Measurements from ENCODE around the gene NDFIP1. TPM values are rescaled to one million over a fixed set of nuclear protein-coding genes. Genes with fewer than 3 reads are reported as not detected.

The NDFIP1 gene
- total RNA-seq, 6 experiments from 2014 or later, result 57.7 to 69.9 (median 63.0) TPM

- H3K9me3 Mint-ChIP-seq, result no peaks in the 10 kb centered on the region
- no peaks in the 10 kb centered on the region for H3K36me3 Mint-ChIP-seq (ENCODE audit: low read depth)
- no peaks in the 10 kb centered on the region for H3K27me3 Mint-ChIP-seq (ENCODE audit: insufficient read depth)
- no peak overlapping the region for H3K27ac Mint-ChIP-seq
- no peak for TF ChIP-seq CTCF (IDR thresholded peaks at IDR 0.05)
- no peak for DNase-seq
- no peak overlapping the region for H3K4me3 Mint-ChIP-seq
- peaks cover 14% of the 10 kb centered on the region for H3K4me1 Mint-ChIP-seq (ENCODE audit: low read depth)
Measured at GRCh38 chr5:142095035-142095434, 13.5 kb upstream of the NDFIP1 start.

GRCh38 chr5:142095651-142096330 is 12.8 kb upstream of the NDFIP1 start:
- TF ChIP-seq CTCF (IDR thresholded peaks at IDR 0.05), result no peak
- H3K4me3 Mint-ChIP-seq, result no peak overlapping the region
- peaks cover 14% of the 10 kb centered on the region for H3K4me1 Mint-ChIP-seq (ENCODE audit: low read depth)
- H3K36me3 Mint-ChIP-seq (ENCODE audit: low read depth), result no peaks in the 10 kb centered on the region
- DNase-seq, result no peak
- no peaks in the 10 kb centered on the region for H3K27me3 Mint-ChIP-seq (ENCODE audit: insufficient read depth)
- no peak overlapping the region for H3K27ac Mint-ChIP-seq
- H3K9me3 Mint-ChIP-seq, result no peaks in the 10 kb centered on the region

- H3K4me1 Mint-ChIP-seq (ENCODE audit: low read depth), result peaks cover 14% of the 10 kb centered on the region
- H3K4me3 Mint-ChIP-seq, result no peak overlapping the region
- H3K9me3 Mint-ChIP-seq, result no peaks in the 10 kb centered on the region
- H3K36me3 Mint-ChIP-seq (ENCODE audit: low read depth), result no peaks in the 10 kb centered on the region
- no peak overlapping the region for H3K27ac Mint-ChIP-seq
- no peak for TF ChIP-seq CTCF (IDR thresholded peaks at IDR 0.05)
- DNase-seq, result no peak
- peaks cover 2% of the 10 kb centered on the region; the same call in 1 of the 2 replicates for H3K27me3 Mint-ChIP-seq (ENCODE audit: insufficient read depth)
Measured at GRCh38 chr5:142096382-142096781, 12.2 kb upstream of the NDFIP1 start.

GRCh38 chr5:142097681-142098080 is 10.9 kb upstream of the NDFIP1 start:
- TF ChIP-seq CTCF (IDR thresholded peaks at IDR 0.05), result no peak
- Mint-ChIP-seq H3K36me3 (ENCODE audit: low read depth) (no peaks in the 10 kb centered on the region), H3K9me3 (no peaks in the 10 kb centered on the region), H3K27me3 (ENCODE audit: insufficient read depth) (peaks cover 2% of the 10 kb centered on the region; the same call in 1 of the 2 replicates), H3K27ac (no peak overlapping the region), H3K4me3 (no peak overlapping the region), H3K4me1 (ENCODE audit: low read depth) (peaks cover 14% of the 10 kb centered on the region)
- DNase-seq, result peak; percentile 52

GRCh38 chr5:142098275-142098674 is 10.3 kb upstream of the NDFIP1 start:
- no peak for DNase-seq
- Mint-ChIP-seq H3K27me3 (ENCODE audit: insufficient read depth) (peaks cover 2% of the 10 kb centered on the region; the same call in 1 of the 2 replicates), H3K4me3 (no peak overlapping the region), H3K9me3 (no peaks in the 10 kb centered on the region), H3K27ac (no peak overlapping the region), H3K36me3 (ENCODE audit: low read depth) (no peaks in the 10 kb centered on the region), H3K4me1 (ENCODE audit: low read depth) (peaks cover 14% of the 10 kb centered on the region)
- no peak for TF ChIP-seq CTCF (IDR thresholded peaks at IDR 0.05)
